GM12873 (cell line): Measurements from ENCODE around the gene IFT88.

Experiments
- TF ChIP-seq, protein P1 (sequence below): IDR thresholded peaks from 2 replicates; pipeline ENCODE4 v1.5.1; 2012; ENCODE audit warnings: low read depth, mild to moderate bottlenecking, moderate library complexity, low read length, control low read depth; ENCODE audit not compliant: insufficient read depth; ENCODE audit errors: missing control alignments

The IFT88 gene

DNA sequence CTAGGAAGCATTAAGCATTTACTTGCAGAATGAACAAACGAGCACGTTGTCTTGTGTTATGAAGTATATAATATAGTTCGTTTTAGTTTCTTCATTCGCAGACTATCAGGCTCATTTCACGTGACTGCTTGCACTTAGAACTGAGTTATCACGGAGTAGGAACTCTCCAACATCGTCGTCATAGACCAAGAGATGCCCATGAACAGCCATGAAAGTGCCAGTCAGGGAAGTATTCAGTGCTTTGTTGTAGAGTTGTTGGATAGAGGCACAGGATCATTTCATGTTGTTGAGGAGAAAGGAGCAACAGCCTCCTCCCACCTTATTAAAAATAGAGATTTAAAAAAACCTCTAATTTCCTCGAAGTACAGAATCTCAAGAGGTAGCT, 135.6 kb downstream of the IFT88 start:
- TF ChIP-seq, protein P1, sequence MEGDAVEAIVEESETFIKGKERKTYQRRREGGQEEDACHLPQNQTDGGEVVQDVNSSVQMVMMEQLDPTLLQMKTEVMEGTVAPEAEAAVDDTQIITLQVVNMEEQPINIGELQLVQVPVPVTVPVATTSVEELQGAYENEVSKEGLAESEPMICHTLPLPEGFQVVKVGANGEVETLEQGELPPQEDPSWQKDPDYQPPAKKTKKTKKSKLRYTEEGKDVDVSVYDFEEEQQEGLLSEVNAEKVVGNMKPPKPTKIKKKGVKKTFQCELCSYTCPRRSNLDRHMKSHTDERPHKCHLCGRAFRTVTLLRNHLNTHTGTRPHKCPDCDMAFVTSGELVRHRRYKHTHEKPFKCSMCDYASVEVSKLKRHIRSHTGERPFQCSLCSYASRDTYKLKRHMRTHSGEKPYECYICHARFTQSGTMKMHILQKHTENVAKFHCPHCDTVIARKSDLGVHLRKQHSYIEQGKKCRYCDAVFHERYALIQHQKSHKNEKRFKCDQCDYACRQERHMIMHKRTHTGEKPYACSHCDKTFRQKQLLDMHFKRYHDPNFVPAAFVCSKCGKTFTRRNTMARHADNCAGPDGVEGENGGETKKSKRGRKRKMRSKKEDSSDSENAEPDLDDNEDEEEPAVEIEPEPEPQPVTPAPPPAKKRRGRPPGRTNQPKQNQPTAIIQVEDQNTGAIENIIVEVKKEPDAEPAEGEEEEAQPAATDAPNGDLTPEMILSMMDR: no peak

DNA sequence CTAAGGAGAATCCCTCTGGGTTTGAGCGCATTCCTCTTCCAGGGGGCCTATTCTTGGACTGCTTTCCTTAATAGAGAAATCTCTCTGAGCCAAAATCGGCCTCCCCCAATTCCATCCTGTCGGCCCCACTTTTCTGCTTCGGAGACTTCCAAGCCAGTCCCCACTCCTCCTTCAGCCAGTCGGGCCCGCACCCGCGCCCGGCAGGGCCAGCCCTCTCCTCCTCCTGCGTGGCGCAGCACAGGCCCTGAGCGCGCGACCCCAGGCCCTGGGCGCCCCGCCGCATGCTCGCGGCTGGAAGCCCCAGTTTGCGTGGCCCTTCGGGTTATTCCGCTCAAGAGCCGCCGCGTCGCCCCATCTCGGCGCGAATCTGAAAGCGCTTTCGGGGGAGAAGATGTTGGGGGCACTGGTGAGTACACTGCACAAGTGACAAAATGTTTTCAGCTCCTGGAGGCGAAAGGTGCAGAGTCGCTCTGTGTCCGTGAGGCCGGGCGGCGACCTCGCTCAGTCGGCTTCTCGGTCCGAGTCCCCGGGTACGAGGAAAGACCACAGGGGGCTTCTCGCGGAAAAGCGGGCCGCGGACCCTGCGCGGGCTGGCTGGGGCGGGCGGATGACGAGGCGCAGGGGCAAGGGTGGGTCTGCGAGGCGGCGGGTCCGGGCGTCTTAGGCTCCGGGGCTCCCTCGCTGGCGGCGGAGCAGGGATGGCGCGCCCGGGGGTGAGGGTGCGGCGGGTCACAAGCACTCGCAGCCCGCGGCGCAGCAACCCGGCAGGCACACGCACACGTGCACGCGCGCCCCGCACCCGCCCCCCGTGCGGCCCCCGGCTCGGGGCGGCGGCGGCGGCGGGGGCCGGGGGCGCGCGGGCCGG, 136.2 kb downstream of the IFT88 start, which contains the start of gene IL17D:
TSS of gene IL17D (plus strand) at position 785 of the 865 bp plus-strand sequence. CDS start 303 bp downstream, outside the sequence.
- TF ChIP-seq, protein P1: peak; percentile 5

DNA sequence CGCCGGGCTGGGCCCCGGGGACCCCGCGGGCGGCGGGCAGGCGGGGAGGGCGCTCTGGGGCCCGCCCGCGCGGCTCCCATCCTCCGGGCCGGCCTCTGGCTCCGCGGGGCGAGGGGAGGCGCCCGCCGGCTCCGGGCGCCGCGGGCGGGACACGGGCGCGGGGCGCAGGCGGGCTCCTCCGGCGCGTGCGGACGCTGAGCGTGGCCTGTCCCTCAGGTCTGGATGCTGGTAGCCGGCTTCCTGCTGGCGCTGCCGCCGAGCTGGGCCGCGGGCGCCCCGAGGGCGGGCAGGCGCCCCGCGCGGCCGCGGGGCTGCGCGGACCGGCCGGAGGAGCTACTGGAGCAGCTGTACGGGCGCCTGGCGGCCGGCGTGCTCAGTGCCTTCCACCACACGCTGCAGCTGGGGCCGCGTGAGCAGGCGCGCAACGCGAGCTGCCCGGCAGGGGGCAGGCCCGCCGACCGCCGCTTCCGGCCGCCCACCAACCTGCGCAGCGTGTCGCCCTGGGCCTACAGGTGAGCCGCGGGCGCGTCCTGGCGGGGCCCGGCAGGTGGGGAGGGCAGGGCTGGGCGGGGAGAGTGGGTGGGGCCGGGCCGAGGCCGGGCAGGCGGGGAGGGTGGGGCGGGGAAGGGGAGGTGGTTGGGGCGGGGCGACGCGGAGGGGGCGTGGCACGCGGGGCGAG, 137.0 kb downstream of the IFT88 start:
- TF ChIP-seq, protein P1: peak; percentile 61

DNA sequence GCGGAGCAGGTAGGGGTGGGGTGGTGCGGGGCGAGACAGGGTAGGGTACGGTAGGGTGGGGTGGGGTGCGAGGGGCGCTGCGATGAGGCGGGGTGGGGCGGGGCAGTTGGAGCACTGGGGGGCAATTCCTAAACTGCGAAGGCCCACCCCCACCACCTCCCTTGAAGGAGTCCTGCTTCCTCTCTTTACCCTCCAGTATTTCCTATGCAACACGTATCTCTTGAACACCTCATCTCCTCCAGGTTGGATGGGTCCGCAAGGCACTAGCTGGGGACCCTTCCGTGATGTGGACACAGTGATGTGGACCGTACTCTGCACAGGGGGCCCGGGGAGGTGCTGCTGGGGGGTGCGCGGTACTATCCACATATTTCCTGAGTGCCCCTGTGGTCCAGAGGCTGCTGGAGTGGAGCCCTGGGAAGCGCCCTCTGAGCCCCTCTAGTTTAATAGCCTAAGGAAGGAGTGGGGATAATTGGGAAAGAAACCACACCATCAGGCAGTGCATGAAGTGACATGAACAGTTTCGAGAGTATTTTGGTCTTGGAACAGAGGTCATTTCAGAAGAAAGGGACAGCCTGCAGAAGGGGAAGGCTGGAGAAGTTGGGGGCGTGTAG, 137.6 kb downstream of the IFT88 start:
- TF ChIP-seq, protein P1: no peak

DNA sequence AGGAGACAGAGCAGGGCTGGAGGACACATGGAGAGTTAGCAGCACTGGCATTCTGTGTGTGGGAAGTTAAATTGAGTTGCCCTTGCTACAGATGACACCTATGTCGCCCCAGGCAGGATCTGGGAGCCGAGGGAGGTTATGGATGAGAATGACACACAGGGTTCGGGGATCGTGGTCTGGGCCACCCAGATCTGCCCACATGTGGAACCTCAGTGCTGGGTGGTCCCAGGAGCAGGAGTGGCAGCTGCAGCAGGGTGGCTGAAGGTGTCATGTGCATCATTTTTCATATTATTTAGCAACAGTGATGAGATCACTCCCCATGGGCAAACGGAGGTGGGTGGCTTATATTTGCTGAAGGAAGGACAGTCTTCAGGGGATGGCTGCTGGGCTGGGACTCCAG, 139.7 kb downstream of the IFT88 start:
- TF ChIP-seq, protein P1: no peak

DNA sequence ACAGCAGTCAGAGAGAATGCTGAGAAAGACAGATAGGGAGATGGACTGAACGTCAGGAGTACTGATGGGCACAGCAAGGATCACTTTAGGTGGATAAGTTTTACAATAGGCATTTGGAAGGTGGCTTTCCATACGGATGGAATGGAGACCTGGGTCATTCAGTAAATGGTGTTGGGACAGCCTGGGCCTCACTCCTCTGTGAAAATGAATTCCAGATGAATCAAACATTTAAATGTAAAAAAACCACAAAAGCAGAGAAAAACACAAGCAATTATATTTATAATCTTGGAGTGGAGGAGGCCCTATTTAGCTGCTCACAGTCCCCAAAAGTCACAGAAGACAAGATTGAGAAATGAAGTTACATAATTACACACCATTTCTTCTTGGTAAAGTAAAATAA, 141.3 kb downstream of the IFT88 start:
- TF ChIP-seq, protein P1: no peak

DNA sequence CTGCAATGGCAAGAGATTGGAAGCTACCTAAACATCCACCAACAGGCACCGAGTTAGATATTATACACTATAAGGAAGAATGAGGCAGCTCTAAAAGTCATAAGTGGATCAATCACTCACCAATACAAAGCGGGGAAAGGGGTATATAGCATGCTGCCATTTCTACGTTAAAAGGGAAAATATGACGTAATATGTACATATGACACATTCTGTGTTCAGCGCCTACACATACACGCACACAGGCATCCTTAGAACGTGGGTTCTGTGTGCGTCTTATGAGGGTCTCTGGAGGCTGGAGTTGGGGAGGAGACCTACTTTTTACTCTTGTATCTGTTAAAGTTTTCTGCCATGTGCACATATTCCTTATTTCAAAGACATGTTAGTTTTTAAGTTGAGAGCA, 142.4 kb downstream of the IFT88 start:
- TF ChIP-seq, protein P1: no peak
